Ureter (tissue), 1 donor: ENCODE results near the gene CRIP3. TPM values are rescaled to one million over a fixed set of nuclear protein-coding genes. Genes with fewer than 3 reads are reported as not detected.
"Not testable (repeated sequence)": the region's sequence is repeated elsewhere in the genome, so short reads cannot be mapped to it uniquely, and the experiment has no call there.

Source experiments
- DNase-seq: peaks from one replicate; pipeline ENCODE4 v3.0.0-alpha.2; 2020; ENCODE audit warnings: low spot score
- total RNA-seq: library from RNA; stranded (reverse); gene quantifications from one replicate; pipeline ENCODE4 v1.2.4, GENCODE V29; 2023
- donor health status: DM: yes; HTN: yes; CAD: no.

CRIP3 gene
- total RNA-seq, 1 donor from 2014 or later = 1.5 TPM

DNA sequence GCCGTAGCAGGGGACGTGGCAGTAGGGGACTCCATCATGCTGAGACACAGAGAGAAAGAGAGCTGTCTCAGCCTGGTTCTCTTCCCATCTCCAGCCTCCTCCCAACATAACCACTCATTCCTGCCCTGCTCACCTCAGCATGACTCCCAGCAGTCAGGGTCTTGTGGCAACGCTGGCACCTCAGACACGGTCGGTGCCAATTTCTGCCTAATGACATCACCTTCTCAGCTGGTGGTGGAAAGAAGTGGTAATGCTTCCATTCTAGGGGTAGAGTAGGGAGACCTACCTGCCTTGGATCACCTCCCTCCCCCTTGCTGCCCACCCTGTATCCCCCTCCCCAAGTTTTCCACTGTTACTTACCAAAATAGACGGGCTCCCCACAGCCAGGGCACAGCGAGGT lies 2.5 kb downstream of the CRIP3 start:
- DNase-seq = no peak

DNA sequence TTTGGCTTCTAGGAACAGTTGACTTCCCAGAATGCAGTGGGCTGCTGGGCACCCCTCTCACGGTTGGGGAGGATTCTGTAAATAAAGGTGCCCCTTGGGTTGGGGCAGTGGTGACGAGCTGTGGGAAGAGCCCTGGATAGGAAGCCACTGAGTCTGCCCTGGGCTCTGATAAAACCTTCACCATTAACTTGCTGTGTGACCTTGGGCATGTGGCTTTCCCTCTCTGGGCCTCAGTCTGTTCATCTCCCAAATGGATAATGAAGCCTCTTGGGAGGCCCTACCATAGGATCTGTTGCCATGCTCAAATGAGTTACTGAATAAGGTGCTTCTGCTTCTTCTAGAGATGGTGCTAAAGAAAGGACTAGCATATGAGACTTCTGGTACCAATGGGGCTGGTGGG lies 3.7 kb downstream of the CRIP3 start:
- no peak for DNase-seq

DNA sequence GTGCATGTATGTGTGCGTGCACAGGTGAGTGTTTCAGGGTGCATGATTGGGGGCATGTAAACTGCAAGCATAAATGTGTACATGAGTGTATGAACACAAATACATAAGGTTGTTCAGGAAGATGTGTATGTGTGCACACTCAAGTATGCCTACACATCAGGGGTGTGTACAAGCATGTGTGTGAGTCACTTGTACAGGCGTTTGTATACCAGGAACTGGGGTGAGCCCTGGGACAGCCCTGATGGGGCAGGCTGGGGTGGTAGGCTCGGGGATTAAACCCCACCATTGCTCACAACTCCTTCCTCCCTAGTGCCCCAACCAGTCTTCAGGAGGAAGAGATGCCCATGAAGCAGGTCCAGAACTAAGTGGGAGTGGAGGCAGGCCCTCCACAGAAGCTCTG lies 4.3 kb downstream of the CRIP3 start:
- no peak for DNase-seq

DNA sequence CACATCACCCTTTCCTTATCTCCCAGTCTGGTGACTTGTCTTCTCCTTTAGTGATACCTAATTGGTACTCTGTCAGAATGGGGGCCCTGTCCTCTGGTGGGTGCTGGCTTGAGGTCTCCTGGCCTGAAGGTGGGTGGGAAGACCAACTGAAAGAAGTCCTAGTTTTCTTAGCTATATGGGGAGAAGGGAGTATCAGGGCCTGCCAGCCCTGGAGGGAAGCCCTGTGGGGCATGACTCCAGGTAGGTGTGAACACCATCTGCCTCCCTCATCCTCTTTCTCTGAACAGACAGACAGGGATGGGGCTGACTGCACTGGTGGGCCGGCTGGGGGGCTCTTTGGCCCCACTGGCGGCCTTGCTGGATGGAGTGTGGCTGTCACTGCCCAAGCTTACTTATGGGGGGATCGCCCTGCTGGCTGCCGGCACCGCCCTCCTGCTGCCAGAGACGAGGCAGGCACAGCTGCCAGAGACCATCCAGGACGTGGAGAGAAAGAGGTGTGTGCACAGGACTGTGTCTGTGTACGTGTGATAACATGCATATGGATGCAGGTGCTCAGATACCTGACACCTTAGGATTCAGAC lies 4.8 kb downstream of the CRIP3 start:
- DNase-seq = no peak

DNA sequence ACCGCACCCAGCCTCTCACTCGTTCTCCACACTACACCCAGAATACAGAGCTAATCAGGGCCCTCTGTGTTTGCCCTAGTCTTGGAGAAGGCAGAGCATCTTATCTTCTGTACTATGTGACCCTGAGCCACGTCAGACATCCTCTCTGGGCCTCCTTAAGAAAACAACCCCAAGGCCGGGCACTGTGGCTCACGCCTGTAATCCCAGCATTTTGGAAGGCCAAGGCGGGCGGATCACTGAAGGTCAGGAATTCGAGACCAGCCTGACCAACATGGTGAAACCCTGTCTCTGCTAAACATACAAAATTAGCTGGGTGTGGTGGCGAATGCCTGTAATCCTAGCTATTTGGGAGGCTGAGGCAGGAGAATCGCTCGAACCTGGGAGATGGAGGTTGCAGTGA lies 5.6 kb downstream of the CRIP3 start:
- not testable (repeated sequence) for DNase-seq

DNA sequence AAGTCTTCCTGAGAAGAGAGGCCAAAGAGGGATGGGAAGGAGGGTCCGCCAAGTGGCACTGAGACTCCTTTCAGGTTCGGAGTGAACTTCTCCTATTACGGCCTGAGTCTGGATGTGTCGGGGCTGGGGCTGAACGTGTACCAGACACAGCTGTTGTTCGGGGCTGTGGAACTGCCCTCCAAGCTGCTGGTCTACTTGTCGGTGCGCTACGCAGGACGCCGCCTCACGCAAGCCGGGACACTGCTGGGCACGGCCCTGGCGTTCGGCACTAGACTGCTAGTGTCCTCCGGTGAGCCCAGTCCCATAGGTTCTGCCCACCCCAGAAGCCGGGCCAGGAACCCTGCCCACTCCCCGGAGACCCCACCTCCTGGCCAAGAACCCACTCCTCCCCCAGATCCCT lies 6.5 kb downstream of the CRIP3 start:
- DNase-seq = no peak

DNA sequence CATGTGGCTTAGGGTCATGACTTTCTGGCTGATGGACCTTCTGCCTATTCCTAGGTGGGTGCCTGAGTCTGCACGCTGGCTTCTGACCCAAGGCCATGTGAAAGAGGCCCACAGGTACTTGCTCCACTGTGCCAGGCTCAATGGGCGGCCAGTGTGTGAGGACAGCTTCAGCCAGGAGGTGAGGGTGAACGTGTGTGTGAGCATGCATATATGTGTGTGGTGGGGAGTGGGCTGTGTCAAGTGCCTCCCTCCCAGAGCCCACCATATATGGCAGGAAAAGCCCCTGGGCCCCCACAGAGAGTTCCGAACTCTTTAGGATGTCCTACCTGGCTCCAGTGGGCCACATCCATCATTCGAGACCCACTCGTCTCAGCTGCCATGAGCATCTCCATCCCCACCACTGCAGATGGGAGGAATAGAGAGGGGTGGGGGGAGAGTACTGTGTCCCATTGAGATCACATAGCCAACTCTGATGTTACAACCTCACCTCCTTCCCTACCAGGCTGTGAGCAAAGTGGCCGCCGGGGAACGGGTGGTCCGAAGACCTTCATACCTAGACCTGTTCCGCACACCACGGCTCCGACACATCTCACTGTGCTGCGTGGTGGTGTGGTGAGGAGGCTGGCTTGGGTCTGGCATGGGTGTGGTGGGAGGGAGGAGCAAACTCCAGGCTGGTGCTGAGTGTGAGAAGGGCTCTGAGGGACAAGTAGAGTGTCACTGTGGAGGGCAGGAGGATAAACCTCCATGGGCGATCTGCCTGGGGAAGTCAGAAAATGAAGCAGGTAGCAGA lies 7.3 kb downstream of the CRIP3 start:
- DNase-seq = no peak

DNA sequence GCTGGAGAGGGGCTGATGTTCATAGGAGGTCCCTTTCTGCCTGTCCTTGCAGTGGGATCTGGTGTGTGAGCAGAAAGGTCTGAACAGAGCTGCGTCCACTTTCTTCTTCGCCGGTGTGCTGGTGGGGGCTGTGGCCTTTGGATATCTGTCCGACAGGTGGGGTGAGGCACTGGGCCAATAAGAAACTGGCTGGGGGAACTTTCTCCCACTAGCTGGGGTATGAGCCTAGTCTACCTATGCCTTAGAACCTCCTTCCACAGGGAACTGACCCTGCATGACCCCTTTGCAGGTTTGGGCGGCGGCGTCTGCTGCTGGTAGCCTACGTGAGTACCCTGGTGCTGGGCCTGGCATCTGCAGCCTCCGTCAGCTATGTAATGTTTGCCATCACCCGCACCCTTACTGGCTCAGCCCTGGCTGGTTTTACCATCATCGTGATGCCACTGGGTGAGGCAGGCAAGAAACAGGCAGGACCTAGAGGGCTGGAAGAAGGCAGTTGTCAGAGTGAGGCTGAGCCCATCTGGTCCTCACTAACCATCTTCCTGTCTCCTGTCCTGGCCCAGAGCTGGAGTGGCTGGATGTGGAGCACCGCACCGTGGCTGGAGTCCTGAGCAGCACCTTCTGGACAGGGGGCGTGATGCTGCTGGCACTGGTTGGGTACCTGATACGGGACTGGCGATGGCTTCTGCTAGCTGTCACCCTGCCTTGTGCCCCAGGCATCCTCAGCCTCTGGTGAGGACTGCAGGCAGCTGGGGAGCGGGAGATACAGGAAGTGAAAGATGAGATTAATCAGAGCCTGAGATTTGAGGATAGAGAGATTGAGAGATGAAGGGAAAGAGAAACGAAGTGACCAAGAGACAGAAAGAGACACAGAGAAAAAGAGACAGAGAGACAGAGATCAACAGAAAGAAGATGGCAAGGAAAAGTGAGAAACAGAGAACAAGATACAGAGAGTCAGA lies 9.0 kb downstream of the CRIP3 start:
- DNase-seq = no peak

DNA sequence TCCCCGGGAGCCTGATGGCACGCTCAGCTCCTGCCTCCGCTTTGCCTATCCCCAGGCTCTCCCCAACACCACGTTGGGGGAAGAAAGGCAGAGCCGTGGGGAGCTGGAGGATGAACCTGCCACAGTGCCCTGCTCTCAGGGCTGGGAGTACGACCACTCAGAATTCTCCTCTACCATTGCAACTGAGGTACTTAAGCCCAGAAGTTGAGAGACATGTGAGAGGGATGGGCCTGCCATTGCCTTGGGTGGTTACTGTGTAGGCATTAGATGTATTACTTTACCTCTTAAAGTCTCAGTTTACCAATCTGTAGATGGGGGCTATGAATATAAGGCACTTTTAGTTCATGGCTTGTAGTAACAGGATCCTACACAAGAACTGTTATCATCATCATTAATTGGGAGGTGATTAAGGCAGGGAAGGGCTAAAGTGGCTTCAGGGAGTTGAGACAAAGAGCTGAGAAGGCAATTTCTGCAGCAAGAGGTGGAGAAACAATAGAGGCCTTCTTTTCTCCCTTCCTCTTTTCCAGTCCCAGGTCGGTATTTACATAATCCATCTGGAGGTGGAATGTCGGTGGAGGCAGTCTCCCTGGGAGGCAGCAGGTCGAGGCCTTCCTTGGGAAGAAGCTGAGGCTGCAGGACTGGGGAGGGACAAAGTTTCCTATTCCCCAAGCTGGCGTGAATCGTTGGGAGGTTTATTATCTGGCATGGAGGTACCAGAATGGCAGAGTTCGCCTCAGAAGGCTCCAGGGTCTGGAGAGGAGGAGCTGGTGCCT lies 9.9 kb downstream of the CRIP3 start:
- DNase-seq = no peak

DNA sequence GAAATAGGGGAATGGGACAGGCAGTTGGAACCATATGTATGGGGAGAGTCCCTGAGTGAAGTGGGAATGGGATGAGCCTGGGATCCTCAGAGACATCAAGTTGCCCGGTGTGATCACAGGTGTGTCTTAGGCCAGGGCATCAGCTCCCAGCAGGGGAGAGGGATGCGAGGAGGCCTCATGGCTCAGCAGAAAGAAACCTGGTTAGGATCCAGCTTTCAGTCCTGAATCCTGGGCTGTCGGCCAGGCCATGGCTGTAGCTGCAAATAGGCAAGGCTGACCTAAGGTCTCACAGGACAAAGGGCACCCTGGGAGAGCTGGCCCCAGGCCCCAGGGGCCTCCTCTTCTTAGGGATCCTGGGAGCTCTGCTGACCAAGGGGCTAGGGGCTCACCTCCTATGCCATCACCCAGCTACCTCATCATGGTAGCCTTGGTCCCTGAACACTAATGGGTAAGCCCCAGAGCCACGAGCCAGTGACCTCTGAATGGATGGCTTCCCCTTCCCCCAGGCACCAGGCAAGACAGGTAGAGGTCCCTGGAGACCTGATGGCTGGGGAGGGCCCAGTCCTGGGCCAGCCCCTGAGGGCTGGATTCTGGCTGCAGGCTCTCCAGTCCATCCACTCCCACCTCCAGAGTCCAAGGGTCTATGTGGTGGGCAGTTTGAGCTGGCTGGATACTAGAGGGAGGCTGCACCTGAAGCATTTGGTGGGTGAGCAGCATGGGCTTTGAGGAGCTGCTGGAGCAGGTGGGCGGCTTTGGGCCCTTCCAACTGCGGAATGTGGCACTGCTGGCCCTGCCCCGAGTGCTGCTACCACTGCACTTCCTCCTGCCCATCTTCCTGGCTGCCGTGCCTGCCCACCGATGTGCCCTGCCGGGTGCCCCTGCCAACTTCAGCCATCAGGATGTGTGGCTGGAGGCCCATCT lies 10.7 kb downstream of the CRIP3 start, which contains the start of gene SLC22A7:
SLC22A7 (plus strand) TSS at position 617 of the 921 bp plus-strand sequence; CDS start at position 716, 99 bp downstream.
- DNase-seq = no peak

DNA sequence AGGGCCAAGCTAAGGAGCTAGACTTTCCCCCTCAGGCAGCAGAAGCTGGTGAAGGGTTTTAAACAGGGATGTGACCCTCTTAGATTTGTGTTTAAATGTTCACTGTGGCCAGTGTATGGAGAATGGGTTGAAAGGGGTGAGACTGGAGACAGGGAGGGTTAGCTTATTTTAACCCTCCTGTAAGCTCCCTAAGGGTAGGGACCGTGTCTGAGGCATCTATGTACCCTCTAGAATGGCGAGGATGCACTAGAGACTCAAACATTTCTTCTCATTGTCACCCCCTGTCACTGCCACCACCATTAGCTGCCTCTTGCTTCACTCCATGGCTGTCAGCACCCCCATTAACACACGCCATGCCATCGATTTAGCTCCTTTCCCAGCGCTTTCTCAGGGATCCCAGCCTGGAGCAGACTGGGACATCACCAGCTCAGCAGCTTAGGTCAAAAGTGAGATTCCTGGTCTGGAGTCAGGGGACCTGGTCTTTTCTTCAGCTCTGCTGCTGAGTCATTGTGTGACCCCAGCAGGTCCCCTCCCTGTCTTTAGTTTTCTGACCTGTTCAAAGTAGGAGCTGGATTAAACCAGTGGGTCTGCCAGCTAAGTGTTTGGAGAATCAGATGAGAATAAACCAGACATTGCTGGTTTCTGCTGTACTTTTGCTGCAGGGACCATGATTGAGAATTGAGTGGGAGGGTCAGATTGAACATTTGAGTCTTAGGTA lies 11.7 kb downstream of the CRIP3 start:
- no peak for DNase-seq

DNA sequence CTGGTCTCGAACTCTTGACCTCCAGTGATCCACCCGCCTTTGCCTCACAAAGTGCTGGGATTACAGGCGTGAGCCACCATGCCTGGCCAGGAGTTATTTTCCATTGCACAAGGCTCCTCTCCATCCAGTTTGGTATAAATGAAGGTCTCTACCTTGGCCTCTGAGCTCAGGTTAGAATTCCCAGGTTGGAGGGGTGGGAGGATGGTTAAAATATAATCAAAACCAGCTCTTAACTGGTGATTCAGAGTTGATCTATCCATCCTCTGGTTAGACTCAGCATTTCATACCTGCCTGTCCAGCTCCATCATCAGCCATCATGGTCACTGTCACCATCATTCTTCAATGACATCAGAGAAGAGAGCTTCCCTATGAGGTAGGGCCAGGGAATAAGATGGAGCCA lies 13.2 kb downstream of the CRIP3 start:
- DNase-seq = no peak

DNA sequence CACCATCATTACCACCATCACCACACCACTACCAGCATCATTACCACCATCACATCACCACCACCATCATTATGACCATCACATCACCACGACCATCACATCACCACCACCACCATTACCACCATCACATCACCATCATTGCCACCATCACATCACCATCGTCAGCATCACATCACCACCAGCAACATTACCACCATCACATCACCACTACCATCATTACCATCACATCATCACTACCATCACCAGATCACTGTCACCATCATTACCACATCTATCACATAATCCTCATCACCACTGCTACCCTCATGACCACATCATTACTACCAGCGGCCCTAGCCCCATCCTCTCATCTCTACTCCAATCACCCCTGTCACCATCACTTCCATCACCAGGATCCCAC lies 14.1 kb downstream of the CRIP3 start:
- no peak for DNase-seq

DNA sequence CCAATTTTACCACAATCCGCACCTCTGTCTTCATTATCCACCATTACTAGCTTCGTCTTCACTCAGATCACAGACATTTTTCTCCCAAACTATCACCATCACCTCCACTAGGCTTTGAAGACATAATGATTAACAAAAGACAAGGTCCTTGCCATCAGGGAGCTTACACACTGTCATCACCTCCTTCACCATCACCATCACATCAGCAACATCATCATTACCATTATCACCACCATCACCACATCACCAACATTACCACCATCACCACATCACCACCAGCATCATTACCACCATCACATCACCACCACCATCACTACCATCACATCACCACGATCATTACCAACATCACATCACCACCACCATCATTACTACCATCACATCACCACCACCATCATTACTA lies 14.9 kb downstream of the CRIP3 start:
- no peak for DNase-seq

DNA sequence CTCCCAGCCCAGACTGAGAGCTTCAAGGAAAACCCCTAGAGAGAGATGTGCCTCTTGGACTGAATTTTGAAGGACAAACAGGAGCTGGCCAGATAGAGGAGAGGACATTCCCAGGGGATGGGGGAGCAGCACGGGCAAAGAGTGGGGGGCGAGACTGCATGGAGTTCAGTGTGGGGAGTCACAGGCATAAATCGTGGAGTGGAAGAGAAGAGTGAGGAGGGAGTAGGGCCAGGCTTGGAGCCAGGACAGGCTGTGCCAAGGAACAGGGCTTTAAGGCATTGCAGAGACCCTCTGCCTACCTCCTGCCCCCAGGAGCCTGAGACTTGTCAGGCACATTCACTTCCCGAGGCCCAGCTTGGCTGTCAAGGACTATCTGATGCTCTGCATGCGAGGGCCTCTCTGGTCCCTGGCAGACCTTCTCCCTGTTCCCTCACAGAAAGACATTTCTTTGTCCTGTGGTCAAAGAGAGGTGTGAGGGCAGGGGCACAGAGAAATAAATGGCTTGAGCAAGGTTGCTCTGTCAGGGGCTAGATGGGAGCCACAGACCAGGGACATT lies 15.8 kb downstream of the CRIP3 start:
- no peak for DNase-seq

DNA sequence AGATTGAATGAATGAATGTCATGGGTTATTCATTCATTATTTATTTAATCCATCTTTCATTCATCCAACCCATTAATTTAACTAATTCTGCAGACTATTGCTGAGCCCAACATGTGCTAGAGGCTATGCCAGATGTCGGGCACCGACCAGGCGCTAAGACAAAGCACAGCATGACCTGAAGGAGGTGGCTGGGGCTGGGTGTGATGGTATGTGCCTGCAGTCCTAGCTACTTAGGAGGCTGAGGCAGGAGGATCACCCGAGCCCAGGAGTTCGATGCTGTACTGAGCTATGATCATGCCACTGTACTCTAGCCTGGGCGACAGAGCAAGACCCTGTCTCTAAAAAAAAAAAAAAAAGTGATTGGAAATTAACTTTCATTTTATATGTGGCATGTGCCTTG lies 16.3 kb downstream of the CRIP3 start:
- DNase-seq = no peak

DNA sequence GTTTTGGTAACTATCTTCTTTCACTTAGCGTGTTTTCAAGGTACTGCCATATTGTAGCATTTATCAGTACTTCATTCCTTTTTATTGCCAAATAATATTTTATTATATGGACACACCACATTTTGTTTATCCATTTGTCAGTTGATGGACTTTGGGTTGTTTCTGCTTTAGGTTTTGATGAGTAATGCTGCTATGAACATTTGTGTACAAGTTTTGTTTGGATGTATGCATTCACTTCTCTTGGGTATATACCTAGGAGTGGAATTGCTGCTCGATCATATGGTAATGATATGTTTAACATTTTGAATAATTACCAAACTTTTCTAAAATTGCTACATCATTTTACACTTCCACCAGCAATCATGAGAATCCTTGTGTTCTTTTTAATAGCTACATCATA lies 16.9 kb downstream of the CRIP3 start:
- DNase-seq = no peak

DNA sequence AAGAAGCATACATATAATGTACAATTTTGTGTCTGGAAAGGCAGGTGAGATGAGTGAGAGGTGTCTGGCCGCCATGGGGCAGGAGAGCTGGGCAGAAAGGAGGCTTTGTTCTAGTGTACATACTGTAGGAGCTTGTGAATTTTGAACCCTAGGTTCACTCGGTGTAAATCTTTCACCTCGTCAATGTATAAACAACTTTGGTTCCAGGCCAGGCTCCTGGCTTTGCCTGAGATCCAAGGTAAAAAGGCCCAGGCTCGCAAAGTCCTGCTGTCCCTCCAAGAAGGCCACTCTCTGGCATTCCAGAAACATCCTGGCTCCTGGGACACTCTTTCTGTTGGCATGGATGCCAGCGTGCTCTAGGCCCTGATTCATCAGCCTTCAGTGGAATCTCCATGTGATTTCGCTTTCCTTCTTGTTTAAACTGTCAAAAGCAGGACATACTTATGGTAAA lies 17.7 kb downstream of the CRIP3 start:
- DNase-seq = no peak

DNA sequence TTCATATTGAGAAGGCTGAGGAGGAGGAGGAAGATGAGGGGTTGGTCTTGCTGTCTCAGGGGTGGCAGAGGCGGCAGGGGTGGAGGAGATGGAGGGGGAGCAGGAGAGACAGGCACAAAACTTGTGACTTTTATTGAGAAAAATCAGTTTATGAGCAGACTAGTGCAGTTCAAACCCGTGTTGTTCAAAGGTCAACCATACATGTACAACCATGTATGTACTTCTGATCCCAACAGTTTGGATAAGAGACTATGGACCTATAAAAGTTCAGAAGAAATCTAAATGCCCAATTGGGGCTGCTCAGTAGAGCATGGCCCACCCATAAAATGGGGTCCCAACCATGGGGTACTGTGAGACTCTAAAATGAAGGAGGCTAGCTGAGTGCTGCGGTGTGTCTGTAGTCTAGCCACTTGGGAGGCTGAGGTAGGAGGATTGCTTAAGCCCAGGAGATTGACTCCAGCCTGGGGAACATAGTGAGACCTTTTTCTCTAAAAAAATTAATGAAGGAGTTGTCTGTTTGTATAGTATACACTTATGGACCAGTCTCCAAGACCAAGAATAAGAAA lies 18.2 kb downstream of the CRIP3 start:
- DNase-seq = no peak
